Activated CD4-positive, alpha-beta T cell treated with anti-CD3 and anti-CD28 coated beads, Interleukin-2, amount 50 U/mL, for 16 hours (primary cell): ENCODE data around the gene RNF208.
"Not testable (repeated sequence)": the region's sequence is repeated elsewhere in the genome, so short reads cannot be mapped to it uniquely, and the experiment has no call there.

Experiments
- DNase-seq: peaks from one replicate; pipeline ENCODE4 v3.0.0-alpha.2; 2020

The RNF208 gene, protein sequence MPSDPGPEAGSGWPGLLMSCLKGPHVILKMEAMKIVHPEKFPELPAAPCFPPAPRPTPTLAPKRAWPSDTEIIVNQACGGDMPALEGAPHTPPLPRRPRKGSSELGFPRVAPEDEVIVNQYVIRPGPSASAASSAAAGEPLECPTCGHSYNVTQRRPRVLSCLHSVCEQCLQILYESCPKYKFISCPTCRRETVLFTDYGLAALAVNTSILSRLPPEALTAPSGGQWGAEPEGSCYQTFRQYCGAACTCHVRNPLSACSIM

DNA sequence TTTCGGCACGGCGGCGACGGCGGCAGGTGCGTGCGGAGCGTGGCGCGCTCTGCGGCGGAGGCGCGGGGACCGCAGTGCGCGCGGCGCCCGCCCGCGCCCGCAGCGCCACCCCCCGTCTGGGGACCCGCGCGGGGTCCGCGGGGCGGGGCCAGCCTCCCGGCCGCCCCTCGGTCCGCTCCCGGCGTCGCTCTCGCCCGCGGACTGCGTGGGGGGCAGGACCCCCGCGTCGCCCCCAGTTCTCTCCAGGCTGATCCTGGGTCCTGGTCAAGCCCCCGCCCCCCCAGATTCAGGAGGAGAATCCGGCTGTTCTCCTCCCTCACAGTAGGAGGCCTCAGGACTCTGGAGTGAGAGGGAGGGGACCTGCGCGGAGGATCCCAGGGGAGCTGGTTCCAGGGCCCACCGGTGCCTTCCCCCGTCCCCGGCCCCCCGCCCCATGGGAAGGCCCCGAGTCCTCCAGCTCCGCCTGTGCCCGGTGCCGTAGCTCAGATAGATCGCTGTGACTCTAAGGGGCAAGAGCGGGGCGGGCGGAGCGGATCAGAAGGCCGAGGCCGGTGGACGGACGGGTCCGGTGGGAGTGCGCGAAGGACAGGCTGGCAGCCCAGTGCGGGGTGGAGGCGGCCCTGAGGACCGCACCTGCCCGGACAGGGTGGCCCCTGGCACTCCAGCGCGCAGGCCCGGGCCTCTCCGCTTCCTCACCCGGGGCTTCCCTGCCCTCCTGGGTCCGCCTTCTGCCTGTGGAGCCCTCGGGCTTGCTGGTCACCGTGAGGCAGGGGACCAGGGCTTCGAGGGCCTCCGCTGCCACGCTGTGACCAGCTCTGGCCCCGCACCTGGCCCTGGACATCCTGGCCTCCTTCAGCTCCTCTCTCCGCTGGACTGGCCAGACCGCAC is at the start of gene RNF208:
TSS of gene RNF208 (minus strand) at position 51 of the 888 bp plus-strand sequence. CDS start 1,028 bp downstream, outside the sequence.
- no peak for DNase-seq

DNA sequence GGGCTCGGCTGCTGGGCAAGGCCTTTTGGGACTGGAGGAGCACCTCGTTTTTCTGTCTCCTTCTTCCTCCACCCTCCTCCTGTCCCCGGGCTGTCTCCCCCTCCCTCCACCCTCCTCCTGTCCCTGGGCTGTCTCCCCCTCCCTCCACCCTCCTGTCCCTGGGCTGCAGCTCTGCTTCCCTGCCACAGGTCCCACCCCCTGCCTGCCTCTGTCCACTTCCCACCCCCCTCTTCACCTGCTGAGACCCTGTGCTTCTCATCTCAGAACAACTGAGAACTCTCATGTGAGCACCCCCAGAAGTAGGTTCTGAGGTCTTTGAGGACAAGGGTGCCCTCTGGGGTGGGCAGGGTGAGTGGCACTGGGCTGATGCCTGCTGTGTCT is 49.6 kb upstream of the RNF208 start:
- DNase-seq, result no peak

DNA sequence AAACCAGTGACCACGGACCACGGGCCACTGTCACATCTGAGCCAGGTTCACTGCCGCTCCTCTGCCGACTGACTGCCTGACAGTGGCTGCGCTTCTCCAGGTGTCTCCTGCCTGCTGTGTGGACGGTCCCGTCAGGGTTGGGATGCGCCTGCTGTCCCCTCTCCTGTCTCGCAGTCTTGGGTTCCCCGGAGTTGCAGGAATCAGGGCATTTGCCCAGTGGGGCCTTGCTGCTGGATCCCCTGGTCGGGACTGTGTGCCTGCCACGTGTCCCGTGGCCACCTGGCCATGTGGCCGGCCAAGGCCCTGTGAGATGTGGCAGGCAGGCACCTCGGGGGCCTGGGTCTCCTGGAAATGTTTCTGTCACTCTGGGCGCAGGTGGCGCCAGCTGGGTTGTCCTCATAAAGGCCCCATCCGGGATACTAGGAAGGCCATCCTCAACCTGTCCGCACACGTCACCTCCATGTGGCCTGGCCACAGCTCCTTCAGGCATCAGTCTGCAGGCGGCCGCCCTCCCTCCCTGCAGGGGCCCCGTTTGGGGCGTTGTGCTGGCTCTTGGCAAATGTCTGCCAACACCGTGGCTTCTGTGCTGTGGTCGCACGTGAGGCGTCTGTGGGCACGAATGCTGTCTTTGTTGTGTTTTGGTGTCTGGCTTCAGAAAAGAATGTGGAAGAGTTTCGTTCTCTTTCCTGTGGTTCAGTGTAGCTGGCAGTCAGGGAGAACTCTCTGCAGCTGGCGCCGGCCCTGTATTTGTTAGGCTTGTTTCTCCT is 49.1 kb upstream of the RNF208 start:
- DNase-seq, result peak; percentile 40

DNA sequence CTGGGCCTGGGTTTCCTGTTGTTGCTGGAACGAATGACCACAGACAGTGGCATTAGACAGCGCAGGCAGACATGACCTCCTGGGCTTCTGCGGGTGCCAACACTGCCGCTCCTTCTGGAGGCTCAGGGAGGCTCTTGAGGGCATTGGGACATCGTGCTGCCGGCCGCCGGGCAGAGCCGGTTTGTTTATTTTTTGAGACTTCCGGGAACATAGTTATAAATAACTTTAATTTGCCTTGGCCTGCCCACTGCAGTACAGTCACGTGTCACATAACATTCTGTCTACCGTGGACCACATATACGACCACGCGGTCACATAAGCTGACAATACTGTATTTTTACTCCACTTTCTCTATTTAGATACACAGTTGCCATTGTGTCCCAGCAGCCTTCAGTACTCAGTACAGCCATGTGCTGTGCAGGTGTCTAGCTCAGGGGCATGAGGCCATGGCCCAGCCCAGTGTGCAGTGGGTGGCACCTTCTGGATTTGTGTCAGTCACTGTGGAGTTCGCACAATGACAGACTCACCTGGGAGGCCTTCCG is 47.3 kb upstream of the RNF208 start:
- DNase-seq, result no peak

DNA sequence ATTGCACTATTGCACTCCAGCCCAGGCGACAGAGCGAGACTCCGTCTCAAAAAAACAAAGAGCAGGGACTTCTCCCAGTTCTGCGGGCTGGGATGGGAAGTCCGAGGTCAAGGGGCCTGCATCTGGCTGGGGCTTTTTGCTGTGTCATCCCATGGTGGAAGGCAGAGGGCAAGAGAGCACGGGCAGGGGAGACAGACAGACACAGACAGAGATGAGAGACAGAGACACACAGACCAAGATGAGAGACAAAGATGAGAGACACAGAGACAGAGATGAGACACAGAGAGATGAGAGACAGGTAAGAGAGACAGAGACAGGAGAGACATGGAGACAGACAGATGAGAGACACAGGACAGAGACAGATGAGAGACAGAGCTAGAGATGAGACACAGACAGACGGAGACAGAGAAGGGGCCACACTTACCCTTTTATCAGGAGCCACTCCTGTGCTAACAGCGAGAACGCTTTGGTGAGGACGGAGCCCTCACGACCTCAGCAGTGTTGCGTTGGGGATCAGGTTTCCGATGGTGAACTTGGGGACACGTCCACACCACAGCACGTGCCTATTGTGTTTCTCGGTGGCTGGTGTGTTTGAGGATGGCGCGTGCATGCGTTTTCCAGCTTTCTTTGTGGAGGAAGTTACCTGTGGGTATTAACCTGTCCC is 46.6 kb upstream of the RNF208 start:
- no peak for DNase-seq

DNA sequence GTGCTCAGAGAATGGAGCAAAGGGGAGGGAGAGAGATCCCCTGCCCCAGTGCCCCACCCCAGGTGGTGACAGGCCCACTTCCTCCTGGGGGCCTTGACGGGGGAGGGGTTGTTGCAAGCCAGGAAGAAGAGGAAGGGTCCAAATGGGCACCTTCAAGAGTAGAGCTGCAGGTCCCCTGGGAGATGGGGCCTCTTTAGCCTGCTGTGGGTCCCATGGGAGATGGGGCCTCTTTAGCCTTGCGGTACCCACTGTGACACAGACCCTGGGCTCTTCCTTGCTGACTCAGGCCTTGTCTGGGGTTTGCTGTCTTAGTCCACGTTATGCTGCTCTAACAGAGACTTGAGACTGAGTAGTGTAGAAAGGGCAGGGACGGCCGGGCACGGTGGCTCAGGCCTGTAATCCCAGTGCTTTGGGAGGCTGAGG is 45.9 kb upstream of the RNF208 start:
- no peak for DNase-seq

DNA sequence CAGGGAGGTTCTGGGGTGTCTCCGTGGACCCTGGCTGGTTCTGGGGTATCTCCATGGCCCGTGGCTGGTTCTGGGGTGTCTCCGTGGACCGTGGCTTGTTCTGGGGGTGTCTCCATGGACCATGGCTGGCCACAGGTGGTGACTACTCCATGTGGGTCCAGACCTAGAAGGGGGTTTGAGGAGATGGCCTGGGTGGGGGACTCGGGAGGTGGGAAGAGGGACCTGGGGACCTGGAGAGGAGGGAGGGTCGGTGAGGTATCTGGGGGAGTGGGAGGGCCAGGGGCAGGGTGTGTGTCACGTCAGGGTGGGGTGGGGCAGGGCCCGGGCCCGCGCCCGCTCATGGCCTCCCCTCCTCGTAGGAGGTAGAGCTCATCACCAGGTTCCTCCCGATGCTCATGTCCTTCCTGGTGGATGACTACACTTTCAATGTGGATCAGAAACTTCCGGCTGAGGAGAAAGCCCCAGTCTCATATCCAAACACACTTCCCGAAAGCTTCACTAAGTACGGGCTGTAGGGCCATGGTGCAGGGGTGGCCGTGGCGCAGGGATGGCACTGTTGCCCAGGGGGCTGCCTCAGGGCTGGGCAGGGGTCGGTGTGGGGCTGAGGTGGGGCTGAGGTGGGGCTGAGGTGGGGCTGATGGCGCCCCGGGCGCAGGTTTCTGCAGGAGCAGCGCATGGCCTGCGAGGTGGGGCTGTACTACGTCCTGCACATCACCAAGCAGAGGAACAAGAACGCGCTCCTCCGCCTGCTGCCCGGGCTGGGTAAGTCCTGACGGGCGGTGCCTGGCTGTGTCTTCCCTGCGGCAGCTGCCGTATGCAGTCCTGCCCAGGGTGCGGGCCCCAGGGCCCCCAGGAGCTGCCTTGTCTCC is 44.8 kb upstream of the RNF208 start:
- DNase-seq, result no peak

DNA sequence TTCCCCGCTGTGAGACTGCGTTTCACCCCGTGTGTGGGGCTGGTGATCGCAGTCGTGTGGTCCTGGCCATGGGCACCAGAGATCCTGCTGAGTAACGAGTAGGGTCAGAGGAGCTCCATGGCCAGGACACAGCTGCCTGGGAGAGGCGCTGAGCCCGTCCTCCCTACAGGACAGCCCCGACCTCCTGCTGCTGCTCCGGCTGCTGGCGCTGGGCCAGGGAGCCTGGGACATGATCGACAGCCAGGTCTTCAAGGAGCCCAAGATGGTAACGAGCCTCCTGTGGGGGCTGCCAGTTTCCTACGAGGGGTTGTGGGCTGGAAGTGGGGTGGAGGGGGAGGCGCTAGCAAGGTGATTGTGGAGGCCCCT is 44.1 kb upstream of the RNF208 start:
- no peak for DNase-seq

DNA sequence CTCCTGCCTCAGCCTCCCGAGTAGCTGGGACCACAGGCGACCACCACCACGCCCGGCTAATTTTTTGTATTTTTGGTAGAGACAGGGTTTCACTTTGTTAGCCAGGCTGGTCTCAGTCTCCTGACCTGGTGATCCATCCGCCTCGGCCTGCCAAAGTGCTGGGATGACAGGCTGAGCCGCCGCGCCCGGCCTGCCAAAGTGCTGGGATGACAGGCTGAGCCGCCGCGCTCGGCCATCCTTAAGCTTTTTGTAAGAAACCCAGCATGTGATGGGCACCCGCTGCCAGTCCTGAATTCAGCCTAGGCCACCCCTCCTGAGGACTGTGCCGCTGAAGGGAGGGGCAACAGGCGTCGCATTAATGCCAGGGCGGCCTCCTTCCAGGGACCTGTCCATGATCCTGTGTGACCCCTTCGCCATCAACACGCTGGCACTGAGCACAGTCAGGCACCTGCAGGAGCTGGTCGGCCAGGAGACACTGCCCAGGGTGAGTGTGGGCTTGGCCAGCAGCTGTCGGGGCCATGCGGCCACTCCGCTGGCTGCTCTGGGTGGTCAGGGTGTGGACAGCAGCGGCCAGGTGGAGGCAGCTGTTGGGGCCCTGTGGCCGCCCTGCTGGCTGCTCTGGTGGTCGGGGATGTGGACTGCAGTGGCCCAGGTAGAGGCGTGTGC is 43.6 kb upstream of the RNF208 start:
- no peak for DNase-seq

DNA sequence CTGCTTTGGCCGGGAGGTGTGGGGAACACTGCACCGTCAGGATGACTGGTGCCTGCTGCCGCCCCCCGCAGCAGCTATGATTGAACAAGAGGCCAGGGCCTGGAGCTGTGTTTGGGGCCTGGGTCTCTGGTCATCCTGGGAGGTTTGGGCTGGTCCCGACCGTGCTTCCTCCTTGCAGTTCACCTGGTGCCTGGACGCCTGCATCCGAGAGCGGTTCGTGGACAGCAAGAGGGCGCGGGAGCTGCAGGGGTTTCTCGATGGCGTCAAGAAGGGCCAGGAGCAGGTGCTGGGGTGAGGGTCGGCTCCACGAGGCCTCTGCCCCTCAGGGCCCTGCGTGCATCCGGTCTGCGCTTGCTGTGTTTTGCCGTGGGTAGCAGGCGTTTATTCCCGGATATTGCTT is 42.0 kb upstream of the RNF208 start:
- DNase-seq, result no peak

DNA sequence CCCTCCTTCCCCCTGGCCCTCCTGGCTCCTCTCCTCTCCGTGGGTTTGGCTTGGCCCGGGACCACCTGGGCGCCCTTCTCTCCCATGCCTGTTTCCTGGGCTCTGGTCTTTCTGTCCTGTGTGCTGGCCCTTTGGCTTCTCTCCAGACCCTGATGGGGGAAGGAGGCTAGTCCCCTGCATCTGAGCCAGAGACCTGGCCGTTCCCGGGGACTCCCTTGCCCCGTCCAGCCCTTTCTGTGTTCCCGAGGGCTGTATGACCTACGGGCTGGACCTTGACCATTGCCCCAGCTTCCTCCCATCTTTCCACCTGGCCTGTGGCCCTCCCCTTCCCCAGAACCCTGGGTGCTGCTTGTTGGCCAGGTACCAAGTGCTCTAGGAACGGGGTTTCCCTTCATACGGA is 41.5 kb upstream of the RNF208 start:
- DNase-seq, result no peak

DNA sequence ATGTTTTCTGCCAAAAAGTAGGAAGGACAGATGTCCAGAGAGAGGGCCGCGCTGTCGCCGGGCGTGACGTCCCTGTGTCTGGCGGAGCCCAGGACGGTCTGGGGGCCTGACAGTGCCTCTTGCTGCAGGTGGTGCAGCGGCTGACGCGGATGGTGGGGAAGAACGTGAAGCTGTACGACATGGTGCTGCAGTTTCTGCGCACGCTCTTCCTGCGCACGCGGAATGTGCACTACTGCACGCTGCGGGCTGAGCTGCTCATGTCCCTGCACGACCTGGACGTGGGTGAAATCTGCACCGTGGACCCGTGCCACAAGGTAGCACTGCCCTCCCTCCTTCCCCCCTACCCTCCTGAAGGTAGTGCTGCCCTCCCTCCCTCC is 40.9 kb upstream of the RNF208 start:
- no peak for DNase-seq

DNA sequence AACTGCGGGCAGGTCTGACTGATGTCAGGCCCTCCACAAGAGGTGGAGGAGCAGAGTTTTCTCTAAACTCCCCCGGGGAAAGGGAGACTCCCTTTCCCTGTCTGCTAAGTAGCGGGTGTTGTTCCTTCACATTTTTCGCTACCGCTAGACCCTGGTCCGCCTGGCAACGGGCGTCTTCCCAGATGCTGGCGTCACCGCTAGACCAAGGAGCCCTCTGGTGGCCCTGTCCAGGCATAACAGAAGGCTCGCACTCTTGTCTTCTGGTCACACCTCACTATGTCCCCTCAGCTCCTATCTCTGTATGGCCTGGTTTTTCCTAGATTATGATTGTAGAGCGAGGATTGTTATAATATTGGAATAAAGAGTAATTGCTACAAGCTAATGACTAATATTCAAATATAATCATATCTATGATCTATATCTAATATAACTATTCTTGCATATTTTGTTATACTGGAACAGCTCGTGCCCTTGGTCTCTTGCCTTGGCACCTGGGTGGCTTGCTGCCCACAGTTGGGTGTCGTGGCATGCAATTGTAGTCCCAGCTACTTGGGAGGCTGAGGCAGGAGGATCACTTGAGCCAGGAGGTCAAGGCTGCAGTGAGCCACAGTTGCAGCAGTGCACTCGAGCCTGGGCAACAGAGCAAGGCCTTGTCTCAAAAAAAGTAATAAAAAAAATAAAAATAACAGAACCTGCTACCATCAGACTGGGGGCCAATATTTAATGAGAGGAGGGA is 40.3 kb upstream of the RNF208 start:
- DNase-seq, result not testable (repeated sequence)

DNA sequence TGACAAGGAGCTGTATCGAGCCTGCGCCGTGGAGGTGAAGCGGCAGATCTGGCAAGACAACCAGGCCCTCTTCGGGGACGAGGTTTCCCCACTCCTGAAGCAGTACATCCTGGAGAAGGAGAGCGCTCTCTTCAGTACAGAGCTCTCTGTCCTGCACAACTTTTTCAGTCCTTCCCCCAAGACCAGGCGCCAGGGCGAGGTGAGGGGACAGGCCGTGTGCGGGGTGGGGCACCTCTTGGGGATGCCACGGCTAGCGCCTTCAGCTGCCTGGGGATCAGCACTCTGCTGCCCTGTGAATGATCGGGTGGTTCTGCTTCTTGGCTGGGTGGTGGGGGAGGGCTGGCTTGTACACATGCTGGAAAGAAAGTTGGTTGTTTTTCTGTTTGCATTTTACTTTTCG is 34.8 kb upstream of the RNF208 start:
- DNase-seq, result no peak

DNA sequence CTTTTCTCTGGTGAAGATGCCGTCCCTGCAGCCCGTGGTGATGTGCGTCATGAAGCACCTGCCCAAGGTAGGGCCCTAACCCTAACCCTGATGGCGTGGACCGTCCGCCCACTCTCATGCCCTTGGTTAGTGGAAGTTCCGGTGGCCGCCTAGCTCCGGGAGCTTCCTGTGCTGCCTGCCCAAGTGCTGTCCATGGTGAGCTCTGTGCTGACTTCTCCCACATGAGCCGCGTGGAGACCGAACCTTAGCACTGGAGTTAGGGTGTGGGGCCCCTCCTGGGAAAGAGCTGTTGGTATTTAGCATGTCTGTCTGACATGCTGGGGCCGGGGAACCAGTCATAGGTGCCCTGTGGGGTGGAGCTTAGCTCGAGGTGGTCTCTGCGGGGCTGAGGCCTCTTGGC is 34.3 kb upstream of the RNF208 start:
- DNase-seq, result no peak

DNA sequence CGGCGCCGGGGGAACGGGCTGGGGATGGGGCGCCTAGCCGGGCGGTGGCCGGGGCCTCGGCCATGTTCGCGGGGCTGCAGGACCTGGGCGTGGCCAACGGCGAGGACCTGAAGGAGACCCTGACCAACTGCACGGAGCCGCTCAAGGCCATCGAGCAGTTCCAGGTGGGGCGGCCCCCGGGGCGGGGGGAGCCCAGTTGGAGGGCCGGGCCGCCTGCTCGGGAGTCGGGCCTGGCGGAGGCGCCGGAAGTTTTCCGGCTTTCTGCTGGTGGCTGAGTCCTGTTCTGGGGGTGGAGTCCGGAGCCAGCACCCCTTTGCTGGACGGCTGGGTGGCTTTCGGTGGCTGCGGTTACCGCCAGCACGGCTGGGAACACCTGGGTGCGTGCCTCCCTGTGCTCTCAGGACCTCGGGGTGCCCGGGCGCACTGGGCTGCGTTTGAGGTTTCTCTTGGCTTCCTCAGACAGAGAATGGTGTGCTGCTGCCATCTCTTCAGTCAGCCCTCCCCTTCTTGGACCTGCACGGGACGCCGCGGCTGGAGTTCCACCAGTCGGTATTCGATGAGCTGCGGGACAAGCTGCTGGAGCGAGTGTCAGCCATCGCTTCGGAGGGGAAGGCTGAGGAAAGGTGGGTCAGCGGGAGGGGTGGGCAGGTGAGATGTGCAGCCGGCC is 33.5 kb upstream of the RNF208 start:
- DNase-seq, result peak; percentile 44

DNA sequence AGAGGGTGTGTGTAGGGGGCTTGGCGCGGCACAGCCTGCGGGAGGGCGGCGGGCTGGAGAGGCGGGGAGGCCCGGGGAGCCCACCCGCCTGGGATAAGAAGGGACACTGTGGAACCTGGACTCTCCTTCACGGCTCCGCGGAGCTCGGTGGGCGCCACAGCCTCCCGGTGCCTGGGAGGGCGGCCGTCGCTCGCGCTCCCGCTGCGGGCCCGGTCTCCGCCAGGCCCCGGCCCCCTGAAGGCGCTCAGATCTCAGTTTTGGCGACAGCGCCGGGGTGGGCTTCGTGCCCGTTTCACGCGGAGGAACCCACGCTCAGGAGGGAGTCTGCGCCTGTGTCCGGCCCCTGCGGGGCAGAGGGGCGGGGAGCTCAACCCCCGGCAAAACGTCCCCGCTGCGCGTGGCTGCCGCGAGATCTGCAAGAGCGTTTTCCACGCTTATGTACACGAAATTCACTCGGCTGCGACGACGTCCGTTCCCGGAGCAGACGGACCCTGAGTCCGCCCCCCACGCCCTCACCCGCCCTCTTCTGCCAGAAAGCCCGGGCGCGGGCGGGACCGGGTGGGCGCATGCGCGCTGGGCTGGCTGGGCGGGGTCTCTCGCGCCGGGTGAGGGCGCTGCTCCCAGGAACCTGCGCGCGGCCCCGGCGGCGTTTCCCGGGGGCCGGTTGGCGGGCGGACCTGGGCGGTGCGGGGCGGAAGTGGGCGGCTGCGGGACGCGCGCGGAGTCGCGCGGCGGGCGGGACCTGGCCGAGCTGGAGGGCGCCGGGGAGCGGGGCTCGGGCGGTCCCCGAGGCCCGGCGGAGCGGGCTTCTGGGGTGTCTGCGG is 32.8 kb upstream of the RNF208 start, which contains the start of gene NELFB:
TSS of gene NELFB (plus strand) at position 704 of the 824 bp plus-strand sequence.
- peak; percentile 95 for DNase-seq

DNA sequence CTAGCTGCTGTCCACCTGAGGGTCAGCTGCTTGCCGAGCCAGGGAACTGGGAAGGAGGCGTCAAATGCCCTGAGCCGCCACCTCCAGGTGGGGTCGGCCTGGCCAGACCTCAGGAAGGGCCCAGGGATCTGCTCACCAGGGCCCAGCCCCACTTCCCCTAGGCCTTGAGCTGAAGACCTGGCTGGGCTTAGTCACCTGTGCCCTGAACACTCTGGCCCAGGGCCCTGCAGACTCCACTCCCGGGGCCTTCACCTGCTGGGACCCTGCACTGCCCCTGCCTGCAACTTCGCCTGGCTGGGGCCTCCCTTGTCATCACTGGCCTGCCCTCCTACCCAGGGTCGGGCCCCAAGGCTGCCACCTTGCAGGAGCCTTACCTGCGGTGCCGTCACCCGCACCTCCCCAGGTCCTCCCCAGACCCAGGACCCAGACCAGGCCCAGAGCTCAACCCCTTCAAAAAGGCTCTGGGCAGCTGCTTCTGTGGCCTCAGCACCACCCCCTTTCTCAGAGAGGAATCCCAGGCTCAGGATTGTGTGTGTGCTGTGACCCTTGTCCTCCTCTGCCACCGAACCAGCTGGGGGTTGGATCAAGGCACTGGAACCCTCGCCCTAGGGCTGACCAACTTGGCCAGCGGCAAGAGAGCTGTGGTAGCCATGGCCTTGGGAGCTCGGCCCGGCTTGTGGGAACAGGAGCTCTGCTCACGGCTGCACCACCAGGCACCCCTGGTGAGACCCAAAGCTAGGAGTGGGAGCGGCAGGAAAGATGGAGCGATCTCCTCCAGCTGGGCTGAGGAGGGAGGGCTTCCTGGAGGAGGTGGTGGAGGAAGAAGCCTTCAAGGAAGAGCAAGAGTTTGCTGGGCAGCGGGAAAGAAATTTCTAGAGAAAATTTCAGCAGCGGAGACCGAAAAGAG is 31.9 kb upstream of the RNF208 start:
- no peak for DNase-seq
